Amniotic stem cell (primary cell): ENCODE results near the gene BTBD16.

Source experiments
- DNase-seq: peaks from one replicate; lab custom pipeline; 2025; lab: John Stamatoyannopoulos, UW

Gene BTBD16

GRCh38 chr10:122311716-122312115, 40.6 kb downstream of the BTBD16 start:
- no peak for DNase-seq

GRCh38 chr10:122316224-122316884, 45.3 kb downstream of the BTBD16 start:
- DNase-seq = no peak

GRCh38 chr10:122321960-122322359, 50.9 kb downstream of the BTBD16 start:
- DNase-seq = no peak

- no peak for DNase-seq
These were observed 52.1 kb downstream of the BTBD16 start for GRCh38 chr10:122323189-122323588.

GRCh38 chr10:122323941-122324675, 53.0 kb downstream of the BTBD16 start:
- no peak for DNase-seq

GRCh38 chr10:122325235-122325634, 54.1 kb downstream of the BTBD16 start:
- no peak for DNase-seq

DNA sequence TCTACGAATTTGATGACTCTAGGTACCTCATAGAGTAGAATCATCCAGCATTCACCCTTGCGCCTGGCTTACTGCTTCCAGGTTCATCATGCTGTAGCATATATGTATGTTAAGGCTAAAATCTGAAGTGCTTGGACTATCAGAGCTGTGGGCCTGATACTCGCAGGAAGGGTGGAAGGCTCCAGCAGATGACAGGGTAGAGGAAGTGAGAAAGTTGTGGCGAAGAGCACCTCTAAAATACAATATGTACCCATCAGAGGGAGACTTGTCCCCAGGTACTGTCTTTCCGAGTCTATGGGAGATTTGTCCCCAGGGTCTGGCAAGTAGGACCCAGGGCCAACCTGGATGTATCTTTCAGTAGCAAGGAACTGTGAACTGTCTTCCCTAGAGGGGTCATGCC, 55.3 kb downstream of the BTBD16 start:
- no peak for DNase-seq

DNA sequence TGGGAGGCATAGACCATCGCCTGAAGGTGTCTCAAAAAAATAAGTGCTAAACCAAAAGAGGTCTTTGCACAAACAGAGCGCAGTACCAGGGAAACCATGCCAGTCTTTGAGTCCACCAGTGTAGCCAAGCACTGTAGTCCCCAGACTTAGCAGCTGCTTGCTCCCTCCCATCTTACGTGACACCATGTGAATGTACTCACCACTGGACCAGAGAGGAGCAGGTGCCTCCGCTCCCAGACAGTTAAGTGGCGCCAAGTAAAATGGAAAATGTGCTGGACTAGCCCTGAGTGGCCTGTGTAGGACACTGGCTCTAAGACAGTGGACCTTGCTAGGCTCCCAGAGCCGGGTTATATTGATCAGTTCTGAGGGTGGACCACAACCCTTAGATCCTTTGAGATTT, 55.7 kb downstream of the BTBD16 start:
- DNase-seq = no peak

GRCh38 chr10:122327237-122328206, 56.4 kb downstream of the BTBD16 start:
- no peak for DNase-seq

- DNase-seq = no peak
These were observed 57.6 kb downstream of the BTBD16 start for GRCh38 chr10:122328676-122329075.

DNA sequence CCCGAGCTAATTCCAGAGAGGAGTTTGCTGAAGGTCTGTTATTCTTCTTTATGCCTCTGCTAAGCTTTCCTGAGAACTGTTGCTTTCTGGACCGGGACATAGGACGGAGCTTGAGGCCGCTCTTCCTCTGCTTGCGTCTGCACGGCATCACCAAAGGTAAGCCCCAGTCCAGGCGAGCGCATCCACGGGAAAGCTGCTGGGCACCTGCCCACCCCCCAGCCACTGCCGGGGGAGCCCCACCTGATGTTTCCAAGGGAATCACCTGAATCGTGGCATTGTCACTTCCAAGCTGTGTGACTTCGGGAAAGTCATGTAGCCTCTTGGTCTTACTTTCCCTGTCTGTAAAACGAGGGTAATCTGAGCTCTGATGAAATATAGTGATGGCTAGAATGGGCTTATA, 58.3 kb downstream of the BTBD16 start:
- no peak for DNase-seq

- DNase-seq = no peak
These were observed 60.0 kb downstream of the BTBD16 start for GRCh38 chr10:122331100-122331499.

GRCh38 chr10:122331615-122332446, 60.7 kb downstream of the BTBD16 start:
- DNase-seq = no peak

DNA sequence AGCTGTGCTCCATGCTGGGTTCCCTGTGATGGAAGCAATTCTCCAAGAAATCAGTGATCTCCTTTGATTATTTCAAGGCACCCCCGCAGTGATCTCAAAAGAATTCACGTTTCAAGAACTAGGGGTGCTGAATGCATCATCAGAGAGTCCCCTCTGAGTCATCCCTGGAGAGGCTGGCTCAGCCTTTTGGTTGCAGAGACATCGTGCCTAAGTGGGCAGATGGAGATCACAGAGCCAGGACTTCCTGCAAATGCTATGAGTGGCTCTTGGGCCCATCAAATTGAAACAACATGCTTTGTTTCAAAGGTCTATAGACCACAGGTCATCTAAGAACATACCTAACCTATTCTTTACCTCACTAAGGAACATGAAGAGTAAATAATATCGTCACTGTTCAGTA, 61.9 kb downstream of the BTBD16 start:
- no peak for DNase-seq

DNA sequence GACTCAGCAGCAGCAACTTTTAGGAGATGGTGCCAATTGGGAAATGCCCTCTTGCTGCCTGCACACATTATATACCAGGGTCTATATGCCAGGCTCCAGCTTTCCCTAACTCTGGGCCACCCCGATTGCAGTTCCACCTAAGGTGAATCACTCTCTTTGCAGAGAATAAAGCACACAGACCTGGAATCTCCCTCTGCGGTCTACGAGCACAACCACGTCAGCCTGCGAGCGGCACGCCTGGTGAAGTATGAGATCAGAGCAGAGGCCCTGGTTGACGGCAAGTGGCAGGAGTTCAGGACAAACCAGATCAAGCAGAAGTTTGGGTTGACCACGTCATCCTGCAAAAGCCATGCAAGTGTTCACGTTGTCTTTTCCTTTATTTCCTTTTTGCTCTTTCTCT, 65.2 kb downstream of the BTBD16 start:
- DNase-seq = no peak

DNA sequence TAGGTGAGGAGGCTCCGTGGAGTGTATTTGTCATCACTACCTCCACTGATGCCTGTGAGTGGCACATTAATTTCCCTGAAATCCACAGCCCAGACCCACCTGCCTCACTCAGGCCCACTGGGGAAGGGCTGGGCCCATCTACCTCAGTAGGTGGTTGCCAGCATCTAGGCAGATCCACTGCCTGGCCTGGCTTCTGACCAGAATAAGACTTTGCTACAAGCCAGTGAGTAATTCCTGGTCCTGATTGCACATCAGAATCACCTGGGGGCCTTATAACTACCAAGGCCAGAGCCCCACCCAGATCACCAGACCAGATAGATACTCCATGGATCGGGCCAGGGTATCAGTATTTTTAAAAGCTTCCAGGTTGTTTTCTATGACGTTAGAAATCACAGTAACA, 65.9 kb downstream of the BTBD16 start:
- DNase-seq = no peak

GRCh38 chr10:122338609-122339441, 67.7 kb downstream of the BTBD16 start:
- DNase-seq = no peak

- DNase-seq = no peak
These were observed 70.2 kb downstream of the BTBD16 start for GRCh38 chr10:122341141-122341810.

DNA sequence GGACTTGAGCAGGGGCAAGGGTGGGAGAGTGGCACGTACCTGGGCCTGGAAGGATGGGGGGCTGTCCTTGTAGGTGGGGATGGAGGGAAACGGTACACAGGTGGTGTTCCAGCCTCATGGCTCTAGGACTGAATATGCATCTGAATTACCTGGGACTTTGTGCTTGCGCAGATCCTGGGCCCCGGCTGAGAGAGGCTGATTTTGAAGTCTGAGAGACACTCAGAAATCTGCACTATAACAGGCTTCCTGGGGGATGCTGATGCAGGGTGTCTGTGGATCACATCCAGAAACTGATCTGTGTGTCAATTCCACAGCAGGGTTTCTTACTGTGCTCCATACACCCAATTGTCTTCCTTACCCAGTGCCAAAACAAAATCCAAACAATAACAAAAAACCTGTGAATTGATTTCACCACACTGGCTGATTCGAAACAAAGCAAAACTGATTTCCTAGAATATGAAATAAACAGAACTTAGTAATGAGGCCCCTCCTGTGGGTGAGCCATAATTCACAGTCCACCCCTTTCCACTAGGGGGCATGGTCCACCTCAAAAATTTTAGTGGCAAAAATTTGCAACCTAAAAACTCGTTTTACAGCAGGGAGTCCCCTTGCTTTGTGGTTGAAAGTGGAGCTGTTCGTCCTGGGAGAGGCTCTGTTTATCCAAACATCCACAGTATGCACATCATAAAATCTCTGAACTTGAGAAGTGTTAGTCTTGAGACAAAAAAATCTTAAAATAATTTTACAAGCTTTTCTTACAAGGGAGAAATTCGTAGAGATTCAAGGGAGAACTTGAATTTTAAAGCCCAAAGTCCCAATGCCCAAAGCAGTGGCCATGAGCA, 71.4 kb downstream of the BTBD16 start:
- DNase-seq = peak; percentile 24
